Subcutaneous abdominal adipose tissue (tissue), 5 donors: Measurements from ENCODE around the gene PGAM2.

Experiments used
- H3K27ac ChIP-seq: one replicate; pipeline ENCODE4 v1.7.0; 2013; ENCODE audit warnings: low read depth, mild to moderate bottlenecking, inconsistent platforms, low read length, moderate library complexity
- H3K27me3 ChIP-seq, 5 donors: one replicate each; pipeline ENCODE4 v1.7.0; 2013; ENCODE audit warnings: low read length in 5 of 5, inconsistent platforms in 1 of 5; ENCODE audit not compliant: control insufficient read depth in 5 of 5, insufficient read depth in 4 of 5
- H3K36me3 ChIP-seq, 5 donors: one replicate each; pipeline ENCODE4 v1.7.0; 2013; ENCODE audit warnings: low read length in 5 of 5; ENCODE audit not compliant: control insufficient read depth in 5 of 5, insufficient read depth in 5 of 5
- H3K4me1 ChIP-seq, 5 donors: one replicate each; pipeline ENCODE4 v1.7.0; 2013; ENCODE audit warnings: low read length in 5 of 5, mild to moderate bottlenecking in 3 of 5, moderate library complexity in 1 of 5; ENCODE audit not compliant: control insufficient read depth in 5 of 5, insufficient read depth in 5 of 5
- H3K4me3 ChIP-seq, 5 donors: one replicate each; pipeline ENCODE4 v1.7.0; 2013; ENCODE audit warnings: low read length in 5 of 5, low read depth in 1 of 5
- H3K9ac ChIP-seq, 5 donors: one replicate each; pipeline ENCODE4 v1.7.0; 2013; ENCODE audit warnings: low read length in 5 of 5, mild to moderate bottlenecking in 4 of 5, moderate library complexity in 3 of 5
- H3K9me3 ChIP-seq, 5 donors: one replicate each; pipeline ENCODE4 v1.7.0; 2013; ENCODE audit warnings: low read length in 5 of 5; ENCODE audit not compliant: control insufficient read depth in 5 of 5
- donor health status: healthy.
- donor health status: healthy.
- donor health status: healthy.
- donor health status: healthy.
- donor health status: healthy.

Gene PGAM2

DNA sequence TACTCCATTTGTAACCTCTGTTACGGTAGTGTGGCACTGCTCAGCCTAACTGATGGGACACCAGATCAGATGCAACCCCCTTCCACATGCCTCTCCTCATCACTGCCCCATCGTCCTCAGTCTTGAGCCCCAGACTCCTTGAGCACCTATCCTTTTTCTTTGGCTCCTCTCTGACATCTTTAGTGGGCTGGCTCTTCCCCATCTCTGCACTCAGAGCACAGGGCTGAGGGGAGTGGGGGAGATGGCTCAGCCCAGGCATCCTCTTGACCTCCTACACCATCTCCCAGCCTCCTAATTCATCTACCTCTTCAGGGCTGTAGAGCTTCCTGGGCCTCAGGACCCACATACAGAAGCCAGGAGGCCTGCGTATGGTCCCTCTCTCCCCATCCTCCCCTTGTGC lies 18.4 kb upstream of the PGAM2 start:
- H3K4me3 ChIP-seq: no peak overlapping the region
- H3K9ac ChIP-seq: peak overlapping the region in 1 of 5 donors; percentile 34
- no peaks in the 10 kb centered on the region for H3K9me3 ChIP-seq
- peaks cover 2 to 70% (median 59%) of the 10 kb centered on the region in 5 donors for H3K4me1 ChIP-seq
- H3K36me3 ChIP-seq: peaks cover 0 to 23% (median 20%) of the 10 kb centered on the region in 5 donors
- H3K27me3 ChIP-seq: no peaks in the 10 kb centered on the region
- H3K27ac ChIP-seq: peak overlapping the region; percentile 15

DNA sequence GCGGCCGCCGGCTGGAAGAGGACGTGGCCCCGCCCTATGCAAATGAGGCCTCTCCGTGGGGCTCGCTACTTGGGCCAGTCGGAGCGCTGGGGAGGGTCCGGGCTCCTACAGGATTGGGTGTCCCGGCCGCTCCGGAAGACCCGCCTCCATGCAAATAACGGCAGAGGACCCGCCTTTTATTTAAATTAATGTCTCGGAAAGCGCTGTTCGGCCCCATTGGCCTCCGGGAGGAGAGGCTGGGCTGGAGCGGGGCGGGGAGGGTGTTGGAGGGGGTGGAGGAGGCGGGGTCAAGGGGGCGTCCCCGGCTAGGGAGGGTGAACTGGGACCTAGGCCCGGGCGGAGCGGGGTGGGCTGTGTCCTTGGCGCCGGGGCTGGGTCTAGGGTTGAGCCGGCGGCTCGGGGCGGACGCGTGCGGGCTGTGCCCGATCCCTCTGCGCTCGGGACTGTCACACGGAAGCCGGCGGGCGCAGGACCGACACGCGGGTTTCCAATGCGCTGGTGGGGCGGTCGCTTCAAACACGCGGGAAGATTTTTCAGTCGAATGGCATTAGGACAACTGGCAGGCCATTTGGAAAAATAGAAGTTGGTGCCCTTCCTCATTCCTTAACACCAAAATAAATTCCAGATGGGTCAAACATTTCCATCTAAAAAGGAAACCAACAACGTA lies 17.3 kb upstream of the PGAM2 start:
- Histone ChIP-seq H3K36me3 (peaks cover 0 to 34% (median 32%) of the 10 kb centered on the region in 5 donors), H3K4me3 (peak overlapping the region in 4 of 5 donors; percentile 39 to 80 (median 67)), H3K9ac (peak overlapping the region in 4 of 5 donors; percentile 33 to 73 (median 61)), H3K9me3 (no peaks in the 10 kb centered on the region), H3K27ac (peak overlapping the region; percentile 94), H3K4me1 (peaks cover 2 to 59% (median 48%) of the 10 kb centered on the region in 5 donors), H3K27me3 (no peaks in the 10 kb centered on the region)

DNA sequence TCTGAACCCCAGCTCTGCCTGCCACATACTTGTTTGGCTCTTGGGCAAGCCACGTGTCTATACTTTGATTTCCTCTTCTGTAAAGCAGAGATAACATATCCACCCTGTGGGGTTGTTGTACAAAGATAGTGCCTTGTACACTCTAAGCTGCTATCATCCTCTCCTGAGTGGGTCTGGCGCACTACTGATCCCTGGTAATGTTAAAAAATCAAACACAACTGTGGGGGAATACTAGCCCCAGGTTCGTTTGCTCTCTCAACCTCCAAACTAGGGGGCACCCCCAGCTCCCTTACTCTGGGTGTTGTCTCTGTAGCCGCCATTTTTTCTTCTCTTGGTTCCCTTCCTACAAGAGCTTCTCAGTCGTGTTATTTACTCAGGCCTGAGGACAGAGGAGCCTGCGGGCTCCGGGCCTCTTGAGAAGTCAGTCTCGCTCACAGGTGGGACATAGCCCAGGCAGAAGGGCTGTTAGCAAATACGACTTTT lies 15.9 kb upstream of the PGAM2 start:
- H3K4me1 ChIP-seq: peaks cover 2 to 53% (median 41%) of the 10 kb centered on the region in 5 donors
- H3K27me3 ChIP-seq: no peaks in the 10 kb centered on the region
- peak overlapping the region in 4 of 5 donors; percentile 22 to 80 (median 33) for H3K4me3 ChIP-seq
- peaks cover 0 to 48% (median 45%) of the 10 kb centered on the region in 5 donors for H3K36me3 ChIP-seq
- peak overlapping the region; percentile 69 for H3K27ac ChIP-seq
- no peaks in the 10 kb centered on the region for H3K9me3 ChIP-seq
- H3K9ac ChIP-seq: peak overlapping the region in 2 of 5 donors; percentile 35 to 60

DNA sequence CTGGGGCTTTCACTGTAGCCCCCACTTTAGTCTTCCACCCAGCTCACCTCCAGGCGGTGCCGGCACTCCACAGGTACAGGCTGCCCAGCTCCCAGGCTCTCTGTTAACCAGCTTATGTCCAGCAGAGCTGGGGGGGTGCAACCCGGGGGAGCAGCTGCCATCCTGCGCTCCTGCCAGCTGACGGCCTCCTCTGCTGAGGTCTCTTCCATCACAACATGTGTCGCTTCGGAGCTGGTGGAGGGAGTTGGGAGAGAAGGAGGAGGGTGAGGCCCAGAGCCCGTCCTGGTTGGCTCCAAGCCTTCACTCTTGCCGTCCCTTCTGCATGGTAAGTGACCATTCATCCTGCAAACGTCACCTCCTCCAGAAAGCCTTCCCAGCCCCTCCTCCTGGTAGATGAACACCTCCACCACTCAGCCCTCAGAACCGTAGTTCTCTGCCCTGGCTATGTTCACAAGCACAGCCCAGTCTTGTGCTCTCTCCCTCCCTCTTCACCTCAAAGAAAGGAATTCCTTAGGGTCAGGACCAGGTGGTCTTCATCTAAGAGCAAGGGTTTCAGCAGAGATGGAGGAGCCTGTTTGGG lies 15.4 kb upstream of the PGAM2 start:
- Histone ChIP-seq H3K4me1 (peaks cover 2 to 55% (median 40%) of the 10 kb centered on the region in 5 donors), H3K27ac (peak overlapping the region; percentile 69), H3K4me3 (peak overlapping the region in 2 of 5 donors; percentile 22 to 29), H3K36me3 (peaks cover 0 to 53% (median 51%) of the 10 kb centered on the region in 5 donors), H3K9ac (peak overlapping the region in 2 of 5 donors; percentile 35 to 60), H3K27me3 (no peaks in the 10 kb centered on the region), H3K9me3 (no peaks in the 10 kb centered on the region)

DNA sequence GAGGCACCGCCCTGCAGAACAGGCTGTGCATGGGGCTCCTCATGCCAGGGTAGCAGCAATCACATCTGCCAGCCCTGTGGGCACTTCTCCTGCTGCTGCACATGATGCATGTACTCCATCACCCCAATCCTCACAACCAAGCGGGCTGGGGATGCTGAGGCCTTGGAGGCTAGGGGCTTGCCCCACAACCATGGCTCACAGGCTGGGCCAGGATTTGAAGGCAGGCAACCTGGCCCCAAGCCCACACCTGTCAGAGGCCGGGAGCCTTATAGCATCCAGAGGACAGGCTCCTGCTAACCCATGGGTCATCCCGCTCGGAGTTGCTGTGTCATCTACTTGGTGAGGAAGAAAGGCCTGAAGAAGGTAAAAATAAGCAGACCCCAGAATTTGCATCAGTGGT lies 14.8 kb upstream of the PGAM2 start:
- Histone ChIP-seq H3K9me3 (no peaks in the 10 kb centered on the region), H3K9ac (no peak overlapping the region), H3K27ac (no peak overlapping the region), H3K27me3 (no peaks in the 10 kb centered on the region), H3K36me3 (peaks cover 0 to 59% (median 57%) of the 10 kb centered on the region in 5 donors), H3K4me3 (no peak overlapping the region), H3K4me1 (peaks cover 2 to 48% (median 35%) of the 10 kb centered on the region in 5 donors)

DNA sequence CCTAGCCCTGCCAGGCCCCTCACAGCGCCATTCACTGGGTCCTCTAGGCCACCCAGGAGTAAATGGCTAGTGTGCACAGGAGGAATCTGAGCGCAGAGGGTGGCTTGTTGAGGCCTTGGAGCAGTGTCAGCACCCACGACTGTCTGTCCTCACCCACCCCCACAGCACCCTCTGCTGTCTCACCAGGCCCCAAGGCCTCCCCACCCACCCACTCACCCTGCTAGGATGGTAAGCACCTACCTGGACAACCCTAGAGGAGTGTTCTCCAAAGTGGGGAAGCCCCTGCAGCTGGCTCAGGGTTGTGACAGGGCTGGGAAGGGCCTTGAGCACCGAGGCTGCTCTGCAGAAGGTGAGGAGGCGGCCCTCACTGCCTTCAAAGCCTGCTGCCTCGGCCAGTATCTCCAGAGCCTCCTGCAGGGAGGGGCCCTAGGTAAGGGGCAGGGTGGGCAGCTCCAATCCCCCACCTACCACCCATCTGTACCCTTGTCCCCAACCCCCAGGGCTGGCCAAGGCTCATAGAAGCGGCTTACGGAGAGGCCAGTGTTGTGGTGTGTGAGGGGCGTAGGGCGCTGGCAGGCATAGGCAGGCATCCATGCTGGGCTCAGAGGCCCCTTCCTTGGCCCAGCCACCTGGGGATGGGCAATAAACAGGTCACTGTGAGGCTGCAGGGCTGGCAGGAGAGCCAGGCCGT lies 14.1 kb upstream of the PGAM2 start:
- Histone ChIP-seq H3K36me3 (peaks cover 3 to 64% (median 60%) of the 10 kb centered on the region in 5 donors), H3K27me3 (no peaks in the 10 kb centered on the region), H3K27ac (no peak overlapping the region), H3K9ac (no peak overlapping the region), H3K4me3 (no peak overlapping the region), H3K9me3 (no peaks in the 10 kb centered on the region), H3K4me1 (peaks cover 1 to 43% (median 29%) of the 10 kb centered on the region in 5 donors)

DNA sequence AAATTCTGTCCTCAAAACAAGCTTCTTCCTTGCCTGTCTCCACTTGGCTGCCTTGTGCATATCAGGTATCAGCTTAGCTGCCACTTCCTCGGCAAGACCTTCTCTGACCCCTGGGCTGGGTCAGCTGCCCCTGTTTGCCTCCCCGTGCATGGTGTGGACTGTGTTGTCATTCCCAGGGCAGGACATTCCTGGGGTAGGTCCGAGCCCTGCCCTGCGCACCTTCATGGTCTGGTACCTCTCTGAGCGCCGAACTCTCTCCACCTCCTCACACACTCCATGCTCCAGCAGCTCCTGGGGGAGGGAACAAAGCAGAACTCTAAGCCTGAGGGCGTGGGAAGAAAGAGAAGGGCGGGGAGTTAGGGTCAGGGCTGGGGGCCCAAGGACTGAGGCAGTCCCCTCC lies 13.2 kb upstream of the PGAM2 start:
- Histone ChIP-seq H3K27ac (no peak overlapping the region), H3K9me3 (no peaks in the 10 kb centered on the region), H3K4me1 (peaks cover 0 to 43% (median 25%) of the 10 kb centered on the region in 5 donors), H3K9ac (no peak overlapping the region), H3K27me3 (no peaks in the 10 kb centered on the region), H3K4me3 (no peak overlapping the region), H3K36me3 (peaks cover 3 to 74% (median 67%) of the 10 kb centered on the region in 5 donors)

DNA sequence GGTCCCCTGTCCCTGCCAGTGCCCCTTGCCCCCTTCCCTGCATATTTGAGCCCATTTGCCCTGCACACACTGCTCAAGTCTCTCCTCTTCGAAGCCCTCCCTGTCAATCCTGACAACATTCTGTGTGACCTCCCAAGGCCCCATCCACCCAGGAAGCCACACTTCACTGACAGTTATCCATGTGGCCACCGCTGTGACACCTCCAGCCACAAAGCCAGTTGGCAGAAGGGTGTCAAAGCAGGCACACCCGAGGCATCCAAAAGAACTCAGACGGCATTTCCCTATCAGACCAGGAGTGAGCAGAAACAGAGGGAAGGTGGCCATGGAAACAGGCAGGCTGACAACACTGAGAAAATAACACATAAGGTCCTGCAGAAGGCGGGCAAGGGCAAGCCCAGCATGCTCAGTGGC lies 12.3 kb upstream of the PGAM2 start:
- no peak overlapping the region for H3K4me3 ChIP-seq
- H3K36me3 ChIP-seq: peaks cover 3 to 82% (median 75%) of the 10 kb centered on the region in 5 donors
- H3K27me3 ChIP-seq: no peaks in the 10 kb centered on the region
- H3K9me3 ChIP-seq: no peaks in the 10 kb centered on the region
- H3K9ac ChIP-seq: peak overlapping the region in 1 of 5 donors; percentile 26
- peaks cover 0 to 45% (median 25%) of the 10 kb centered on the region in 5 donors for H3K4me1 ChIP-seq
- no peak overlapping the region for H3K27ac ChIP-seq

DNA sequence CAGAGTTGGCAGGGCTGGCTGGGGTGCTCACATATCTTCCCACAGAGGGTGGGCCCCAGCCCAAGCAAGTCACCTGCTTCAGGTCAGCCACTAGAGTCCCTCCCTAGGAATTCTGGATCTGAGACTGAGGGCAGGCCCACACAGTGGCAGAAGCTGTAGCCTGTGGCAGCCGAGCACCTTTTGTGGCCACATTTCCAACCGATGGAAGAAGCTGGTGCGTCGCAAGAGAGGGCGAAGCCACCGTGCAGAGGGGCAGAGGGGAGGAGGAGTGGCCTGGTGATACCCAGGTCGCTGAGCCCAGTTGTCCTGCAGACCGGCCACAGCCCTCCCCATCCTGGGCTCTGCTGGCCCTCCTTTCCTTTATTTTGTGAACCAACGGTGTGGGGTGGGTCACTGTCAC lies 11.7 kb upstream of the PGAM2 start:
- Histone ChIP-seq H3K36me3 (peaks cover 3 to 84% (median 77%) of the 10 kb centered on the region in 5 donors), H3K4me3 (no peak overlapping the region), H3K4me1 (peaks cover 0 to 50% (median 30%) of the 10 kb centered on the region in 5 donors), H3K27ac (no peak overlapping the region), H3K9ac (no peak overlapping the region), H3K27me3 (no peaks in the 10 kb centered on the region), H3K9me3 (no peaks in the 10 kb centered on the region)
